Progenitor cell of endocrine pancreas (in vitro differentiated cells): ENCODE measurements around the gene DAB2. TPM values are rescaled to one million over a fixed set of nuclear protein-coding genes. Genes with fewer than 3 reads are reported as not detected.

Experiments
- DNase-seq: peaks from one replicate; pipeline ENCODE4 v3.0.0; 2021; ENCODE audit warnings: low spot score; ENCODE audit not compliant: unreplicated experiment
- H3K27ac Mint-ChIP-seq: 2 replicates; pipeline ENCODE4 v1.8.0; 2021; ENCODE audit warnings: mild to moderate bottlenecking, moderate library complexity, mixed read lengths
- H3K27me3 Mint-ChIP-seq: 2 replicates; pipeline ENCODE4 v1.8.0; 2021; ENCODE audit warnings: mixed read lengths
- H3K36me3 Mint-ChIP-seq: 2 replicates; pipeline ENCODE4 v1.8.0; 2022; ENCODE audit warnings: mixed read lengths; ENCODE audit not compliant: insufficient read depth
- H3K4me1 Mint-ChIP-seq: 2 replicates; pipeline ENCODE4 v1.8.0; 2021; ENCODE audit warnings: low read depth, mixed read lengths
- H3K4me3 Mint-ChIP-seq: 2 replicates; pipeline ENCODE4 v1.8.0; 2021; ENCODE audit warnings: low read depth, mild to moderate bottlenecking, moderate library complexity, mixed read lengths
- H3K9me3 Mint-ChIP-seq: 2 replicates; pipeline ENCODE4 v1.8.0; 2021; ENCODE audit warnings: low read depth, mixed read lengths
- CTCF ChIP-seq: fragments of 200-600 bp; sonication (generic); IDR thresholded peaks from one replicate; pipeline ENCODE4 v1.5.0; 2021; ENCODE audit warnings: antibody characterized with exemption, mild to moderate bottlenecking; ENCODE audit not compliant: unreplicated experiment
- total RNA-seq: library from RNA; stranded (reverse); gene quantifications from 2 replicates; pipeline ENCODE4 v1.2.1, GENCODE V29; 2021

The DAB2 gene
- total RNA-seq, 1 donor from 2014 or later = 46.0 TPM

- H3K27me3 Mint-ChIP-seq = peaks cover 2% of the 10 kb centered on the region
- no peaks in the 10 kb centered on the region for H3K9me3 Mint-ChIP-seq
- peaks cover 14% of the 10 kb centered on the region for H3K4me1 Mint-ChIP-seq
- no peak for TF ChIP-seq CTCF
- no peaks in the 10 kb centered on the region for H3K36me3 Mint-ChIP-seq
- H3K4me3 Mint-ChIP-seq = no peak overlapping the region
- no peak overlapping the region for H3K27ac Mint-ChIP-seq
- no peak for DNase-seq
Observed at GRCh38 chr5:39437467-39437866, 12.7 kb upstream of the DAB2 start.

GRCh38 chr5:39433848-39434247 lies 9.1 kb upstream of the DAB2 start:
- DNase-seq = no peak
- Mint-ChIP-seq H3K36me3 (no peaks in the 10 kb centered on the region), H3K27ac (no peak overlapping the region), H3K9me3 (no peaks in the 10 kb centered on the region), H3K4me1 (peaks cover 14% of the 10 kb centered on the region), H3K27me3 (no peaks in the 10 kb centered on the region), H3K4me3 (no peak overlapping the region)
- no peak for TF ChIP-seq CTCF

GRCh38 chr5:39432696-39433530 lies 8.1 kb upstream of the DAB2 start:
- Mint-ChIP-seq H3K4me1 (peaks cover 14% of the 10 kb centered on the region), H3K4me3 (no peak overlapping the region), H3K36me3 (no peaks in the 10 kb centered on the region), H3K27me3 (no peaks in the 10 kb centered on the region), H3K27ac (peak overlapping the region; percentile 53), H3K9me3 (no peaks in the 10 kb centered on the region)
- no peak for TF ChIP-seq CTCF
- no peak for DNase-seq

- no peak for TF ChIP-seq CTCF
- Mint-ChIP-seq H3K27me3 (no peaks in the 10 kb centered on the region), H3K9me3 (no peaks in the 10 kb centered on the region), H3K4me1 (peaks cover 29% of the 10 kb centered on the region), H3K27ac (no peak overlapping the region), H3K4me3 (no peak overlapping the region), H3K36me3 (no peaks in the 10 kb centered on the region)
- DNase-seq = no peak
Observed at GRCh38 chr5:39430461-39430860, 5.7 kb upstream of the DAB2 start.

- Mint-ChIP-seq H3K9me3 (no peaks in the 10 kb centered on the region), H3K27me3 (no peaks in the 10 kb centered on the region), H3K36me3 (no peaks in the 10 kb centered on the region), H3K27ac (no peak overlapping the region), H3K4me1 (peaks cover 34% of the 10 kb centered on the region), H3K4me3 (no peak overlapping the region)
- DNase-seq = no peak
- TF ChIP-seq CTCF = no peak
Observed at GRCh38 chr5:39428640-39429039, 3.9 kb upstream of the DAB2 start.
